Measurements from ENCODE around the gene STAB2. TPM values are rescaled to one million over a fixed set of nuclear protein-coding genes. Genes with fewer than 3 reads are reported as not detected.

Gene STAB2
- total RNA-seq, 1 experiment from 2014 or later, result not detected

GRCh38 chr12:103590271-103590670 is 3.2 kb downstream of the STAB2 start:
- H3K27me3 ChIP-seq (ENCODE audit: low read length), result no peaks in the 10 kb centered on the region
- H4K20me1 ChIP-seq (ENCODE audit: insufficient read depth, low read depth, low read length), result no peaks in the 10 kb centered on the region
- H3K27ac ChIP-seq (ENCODE audit: low read length), result no peak overlapping the region
- no peaks in the 10 kb centered on the region for H3K79me2 ChIP-seq (ENCODE audit: low read length)
- H3K4me1 ChIP-seq (ENCODE audit: low read length), result peaks cover 21% of the 10 kb centered on the region
- H3K4me3 ChIP-seq (ENCODE audit: low read length), result no peak overlapping the region
- no peaks in the 10 kb centered on the region for H3K9me3 ChIP-seq (ENCODE audit: low read length)
- H3K9ac ChIP-seq (ENCODE audit: low read length), result no peak overlapping the region
- no peaks in the 10 kb centered on the region for H3K9me2 ChIP-seq (replicated peaks; ENCODE audit: insufficient read depth, low read length)
- H3K4me2 ChIP-seq (ENCODE audit: low read depth, low read length, poor library complexity, severe bottlenecking), result no peak overlapping the region
- H3K36me3 ChIP-seq (ENCODE audit: insufficient read depth, low read length), result no peaks in the 10 kb centered on the region
- no peak for DNase-seq
- H2AFZ ChIP-seq (ENCODE audit: low read length), result no peak overlapping the region

GRCh38 chr12:103596981-103597380 is 9.9 kb downstream of the STAB2 start:
- Histone ChIP-seq H3K36me3 (ENCODE audit: insufficient read depth, low read length) (no peaks in the 10 kb centered on the region), H3K9me3 (ENCODE audit: low read length) (no peaks in the 10 kb centered on the region), H3K4me2 (ENCODE audit: low read depth, low read length, poor library complexity, severe bottlenecking) (no peak overlapping the region), H3K27me3 (ENCODE audit: low read length) (no peaks in the 10 kb centered on the region), H3K4me3 (ENCODE audit: low read length) (no peak overlapping the region), H3K79me2 (ENCODE audit: low read length) (no peaks in the 10 kb centered on the region), H3K9ac (ENCODE audit: low read length) (no peak overlapping the region), H3K4me1 (ENCODE audit: low read length) (peaks cover 9% of the 10 kb centered on the region), H2AFZ (ENCODE audit: low read length) (no peak overlapping the region), H3K27ac (ENCODE audit: low read length) (no peak overlapping the region), H4K20me1 (ENCODE audit: insufficient read depth, low read depth, low read length) (no peaks in the 10 kb centered on the region), H3K9me2 (replicated peaks; ENCODE audit: insufficient read depth, low read length) (no peaks in the 10 kb centered on the region)
- no peak for DNase-seq

- DNase-seq, result no peak
- H3K36me3 ChIP-seq (ENCODE audit: insufficient read depth, low read length), result no peaks in the 10 kb centered on the region
- H4K20me1 ChIP-seq (ENCODE audit: insufficient read depth, low read depth, low read length), result no peaks in the 10 kb centered on the region
- H3K9ac ChIP-seq (ENCODE audit: low read length), result no peak overlapping the region
- H3K27me3 ChIP-seq (ENCODE audit: low read length), result no peaks in the 10 kb centered on the region
- no peaks in the 10 kb centered on the region for H3K9me3 ChIP-seq (ENCODE audit: low read length)
- H3K27ac ChIP-seq (ENCODE audit: low read length), result no peak overlapping the region
- H3K4me2 ChIP-seq (ENCODE audit: low read depth, low read length, poor library complexity, severe bottlenecking), result no peak overlapping the region
- H3K79me2 ChIP-seq (ENCODE audit: low read length), result no peaks in the 10 kb centered on the region
- H3K4me3 ChIP-seq (ENCODE audit: low read length), result no peak overlapping the region
- H2AFZ ChIP-seq (ENCODE audit: low read length), result no peak overlapping the region
- 0 out of 2 replicates have a peak, but pooled peaks cover 4% of the 10 kb centered on the region for H3K4me1 ChIP-seq (ENCODE audit: low read length)
- H3K9me2 ChIP-seq (replicated peaks; ENCODE audit: insufficient read depth, low read length), result no peaks in the 10 kb centered on the region
Measured at GRCh38 chr12:103599274-103599673, 12.2 kb downstream of the STAB2 start.

GRCh38 chr12:103600967-103601728 is 14.1 kb downstream of the STAB2 start:
- no peak for DNase-seq
- Histone ChIP-seq H3K9me2 (replicated peaks; ENCODE audit: insufficient read depth, low read length) (no peaks in the 10 kb centered on the region), H3K4me3 (ENCODE audit: low read length) (no peak overlapping the region), H3K36me3 (ENCODE audit: insufficient read depth, low read length) (no peaks in the 10 kb centered on the region), H3K4me2 (ENCODE audit: low read depth, low read length, poor library complexity, severe bottlenecking) (no peak overlapping the region), H3K79me2 (ENCODE audit: low read length) (no peaks in the 10 kb centered on the region), H3K27ac (ENCODE audit: low read length) (no peak overlapping the region), H3K27me3 (ENCODE audit: low read length) (no peaks in the 10 kb centered on the region), H3K9me3 (ENCODE audit: low read length) (no peaks in the 10 kb centered on the region), H4K20me1 (ENCODE audit: insufficient read depth, low read depth, low read length) (no peaks in the 10 kb centered on the region), H3K4me1 (ENCODE audit: low read length) (no peaks in the 10 kb centered on the region), H3K9ac (ENCODE audit: low read length) (no peak overlapping the region), H2AFZ (ENCODE audit: low read length) (no peak overlapping the region)

- no peaks in the 10 kb centered on the region for H3K9me2 ChIP-seq (replicated peaks; ENCODE audit: insufficient read depth, low read length)
- H2AFZ ChIP-seq (ENCODE audit: low read length), result no peak overlapping the region
- DNase-seq, result peak; percentile 49
- no peak overlapping the region for H3K4me2 ChIP-seq (ENCODE audit: low read depth, low read length, poor library complexity, severe bottlenecking)
- no peak overlapping the region for H3K4me3 ChIP-seq (ENCODE audit: low read length)
- H4K20me1 ChIP-seq (ENCODE audit: insufficient read depth, low read depth, low read length), result no peaks in the 10 kb centered on the region
- no peaks in the 10 kb centered on the region for H3K79me2 ChIP-seq (ENCODE audit: low read length)
- no peaks in the 10 kb centered on the region for H3K27me3 ChIP-seq (ENCODE audit: low read length)
- no peaks in the 10 kb centered on the region; the same call in 1 of the 2 replicates for H3K4me1 ChIP-seq (ENCODE audit: low read length)
- H3K27ac ChIP-seq (ENCODE audit: low read length), result no peak overlapping the region
- no peak overlapping the region for H3K9ac ChIP-seq (ENCODE audit: low read length)
- no peaks in the 10 kb centered on the region for H3K9me3 ChIP-seq (ENCODE audit: low read length)
- H3K36me3 ChIP-seq (ENCODE audit: insufficient read depth, low read length), result no peaks in the 10 kb centered on the region
Measured at GRCh38 chr12:103620395-103620794, 33.3 kb downstream of the STAB2 start.

GRCh38 chr12:103623716-103624115 is 36.6 kb downstream of the STAB2 start:
- no peaks in the 10 kb centered on the region; the same call in 1 of the 2 replicates for H3K4me1 ChIP-seq (ENCODE audit: low read length)
- H3K27ac ChIP-seq (ENCODE audit: low read length), result no peak overlapping the region
- no peaks in the 10 kb centered on the region for H3K9me2 ChIP-seq (replicated peaks; ENCODE audit: insufficient read depth, low read length)
- no peak overlapping the region for H3K4me2 ChIP-seq (ENCODE audit: low read depth, low read length, poor library complexity, severe bottlenecking)
- no peak overlapping the region for H3K4me3 ChIP-seq (ENCODE audit: low read length)
- DNase-seq, result no peak
- H4K20me1 ChIP-seq (ENCODE audit: insufficient read depth, low read depth, low read length), result no peaks in the 10 kb centered on the region
- no peaks in the 10 kb centered on the region for H3K36me3 ChIP-seq (ENCODE audit: insufficient read depth, low read length)
- H3K79me2 ChIP-seq (ENCODE audit: low read length), result no peaks in the 10 kb centered on the region
- no peaks in the 10 kb centered on the region for H3K9me3 ChIP-seq (ENCODE audit: low read length)
- no peak overlapping the region for H2AFZ ChIP-seq (ENCODE audit: low read length)
- no peaks in the 10 kb centered on the region for H3K27me3 ChIP-seq (ENCODE audit: low read length)
- H3K9ac ChIP-seq (ENCODE audit: low read length), result no peak overlapping the region

- Histone ChIP-seq H2AFZ (ENCODE audit: low read length) (no peak overlapping the region), H3K4me2 (ENCODE audit: low read depth, low read length, poor library complexity, severe bottlenecking) (no peak overlapping the region), H3K36me3 (ENCODE audit: insufficient read depth, low read length) (no peaks in the 10 kb centered on the region), H4K20me1 (ENCODE audit: insufficient read depth, low read depth, low read length) (no peaks in the 10 kb centered on the region), H3K4me1 (ENCODE audit: low read length) (no peaks in the 10 kb centered on the region), H3K9ac (ENCODE audit: low read length) (no peak overlapping the region), H3K9me3 (ENCODE audit: low read length) (no peaks in the 10 kb centered on the region), H3K4me3 (ENCODE audit: low read length) (no peak overlapping the region), H3K27ac (ENCODE audit: low read length) (no peak overlapping the region), H3K9me2 (replicated peaks; ENCODE audit: insufficient read depth, low read length) (no peaks in the 10 kb centered on the region), H3K79me2 (ENCODE audit: low read length) (no peaks in the 10 kb centered on the region), H3K27me3 (ENCODE audit: low read length) (no peaks in the 10 kb centered on the region)
- DNase-seq, result no peak
Measured at GRCh38 chr12:103626498-103626897, 39.4 kb downstream of the STAB2 start.

GRCh38 chr12:103627189-103627855 is 40.2 kb downstream of the STAB2 start:
- no peak for DNase-seq
- Histone ChIP-seq H3K79me2 (ENCODE audit: low read length) (no peaks in the 10 kb centered on the region), H3K9me2 (replicated peaks; ENCODE audit: insufficient read depth, low read length) (no peaks in the 10 kb centered on the region), H3K9me3 (ENCODE audit: low read length) (no peaks in the 10 kb centered on the region), H3K9ac (ENCODE audit: low read length) (no peak overlapping the region), H3K4me2 (ENCODE audit: low read depth, low read length, poor library complexity, severe bottlenecking) (no peak overlapping the region), H3K27me3 (ENCODE audit: low read length) (no peaks in the 10 kb centered on the region), H3K36me3 (ENCODE audit: insufficient read depth, low read length) (no peaks in the 10 kb centered on the region), H3K27ac (ENCODE audit: low read length) (no peak overlapping the region), H4K20me1 (ENCODE audit: insufficient read depth, low read depth, low read length) (no peaks in the 10 kb centered on the region), H2AFZ (ENCODE audit: low read length) (no peak overlapping the region), H3K4me1 (ENCODE audit: low read length) (no peaks in the 10 kb centered on the region), H3K4me3 (ENCODE audit: low read length) (no peak overlapping the region)

Measured in Karpas-422 (cell line).